WTC11 (cell line): ENCODE measurements around the gene PPP1R2. TPM values are rescaled to one million over a fixed set of nuclear protein-coding genes. Genes with fewer than 3 reads are reported as not detected.

Experiments used
- ATAC-seq: fragments of 200-7000 bp; cut with Tn5 transposase; 2 replicates; pipeline ENCODE4 v1.10.0; 2021; ENCODE audit warnings: mild to moderate bottlenecking, moderate library complexity
- CTCF ChIA-PET: fragments of 300-600 bp; sonication (Branson Sonifier 250); formaldehyde crosslinking; loops from one replicate; lab custom pipeline; 2021; ENCODE audit warnings: antibody characterized with exemption; lab: Charles Lee
- POLR2A ChIA-PET: fragments of 350-600 bp; sonication (Branson Sonifier 250); formaldehyde crosslinking; loops from one replicate; lab custom pipeline; 2021; ENCODE audit warnings: antibody characterized with exemption; lab: Charles Lee
- DNase-seq: peaks from one replicate; pipeline ENCODE4 v3.0.0; 2021; ENCODE audit warnings: low spot score
- H3K27ac Mint-ChIP-seq: 2 replicates; pipeline ENCODE4 v1.8.0; 2021; ENCODE audit warnings: mixed read lengths
- H3K27me3 Mint-ChIP-seq: 2 replicates; pipeline ENCODE4 v1.8.0; 2021; ENCODE audit warnings: low read depth, mild to moderate bottlenecking, moderate library complexity, mixed read lengths
- H3K36me3 Mint-ChIP-seq: 2 replicates; pipeline ENCODE4 v1.8.0; 2021; ENCODE audit warnings: mixed read lengths
- H3K4me1 Mint-ChIP-seq: 2 replicates; pipeline ENCODE4 v1.8.0; 2022; ENCODE audit warnings: mixed read lengths
- H3K4me3 Mint-ChIP-seq: 2 replicates; pipeline ENCODE4 v1.8.0; 2021; ENCODE audit warnings: mild to moderate bottlenecking, moderate library complexity, mixed read lengths
- H3K9me3 Mint-ChIP-seq: 2 replicates; pipeline ENCODE4 v1.8.0; 2021; ENCODE audit warnings: mixed read lengths
- ARID4B ChIP-seq: sonication (generic); formaldehyde crosslinking; IDR thresholded peaks from 2 replicates; pipeline ENCODE4 v1.8.0; 2023; ENCODE audit warnings: missing genetic modification reagents, mild to moderate bottlenecking, borderline replicate concordance
- ATF1 ChIP-seq: sonication (generic); formaldehyde crosslinking; IDR thresholded peaks from 2 replicates; pipeline ENCODE4 v1.8.1; 2023; ENCODE audit warnings: mild to moderate bottlenecking, moderate library complexity, missing genetic modification reagents
- CDX4 ChIP-seq: fragments of 250-450 bp; sonication (Bioruptor Pico); IDR thresholded peaks from 2 replicates; pipeline ENCODE4 v1.9.0; 2021; ENCODE audit warnings: moderate library complexity, mild to moderate bottlenecking, inconsistent platforms, borderline replicate concordance
- E2F4 ChIP-seq: sonication (generic); formaldehyde crosslinking; IDR thresholded peaks from 2 replicates; pipeline ENCODE4 v1.8.1; 2022; ENCODE audit warnings: low read depth, mild to moderate bottlenecking, moderate library complexity, missing genetic modification reagents, borderline replicate concordance
- FOXJ3 ChIP-seq: sonication (generic); formaldehyde crosslinking; IDR thresholded peaks from 2 replicates; pipeline ENCODE4 v1.9.0; 2021; ENCODE audit warnings: missing genetic modification reagents, mild to moderate bottlenecking, borderline replicate concordance
- FOXP1 ChIP-seq: sonication (generic); formaldehyde crosslinking; IDR thresholded peaks from 2 replicates; pipeline ENCODE4 v1.8.0; 2022; ENCODE audit warnings: missing genetic modification reagents, mild to moderate bottlenecking, moderate library complexity, borderline replicate concordance
- MAX ChIP-seq: sonication (generic); formaldehyde crosslinking; IDR thresholded peaks from 2 replicates; pipeline ENCODE4 v1.8.0; 2022; ENCODE audit warnings: mild to moderate bottlenecking, missing genetic modification reagents
- MXD4 ChIP-seq: fragments of 250-450 bp; sonication (Bioruptor Pico); IDR thresholded peaks from 2 replicates; pipeline ENCODE4 v1.8.0; 2021; ENCODE audit warnings: mild to moderate bottlenecking, moderate library complexity, borderline replicate concordance
- MYBL2 ChIP-seq: sonication (generic); formaldehyde crosslinking; IDR thresholded peaks from 2 replicates; pipeline ENCODE4 v1.8.1; 2023; ENCODE audit warnings: mild to moderate bottlenecking, moderate library complexity, missing genetic modification reagents
- NFYB ChIP-seq: sonication (generic); formaldehyde crosslinking; conservative IDR thresholded peaks from 2 replicates; pipeline ENCODE4 v1.8.0; 2022; ENCODE audit warnings: low read depth, missing genetic modification reagents
- PRDM15 ChIP-seq: sonication (generic); formaldehyde crosslinking; IDR thresholded peaks from 2 replicates; pipeline ENCODE4 v1.8.0; 2022; ENCODE audit warnings: missing genetic modification reagents
- PRRX2 ChIP-seq: fragments of 250-450 bp; sonication (Bioruptor Pico); IDR thresholded peaks from 2 replicates; pipeline ENCODE4 v1.8.0; 2021; ENCODE audit warnings: mild to moderate bottlenecking
- USF2 ChIP-seq: sonication (generic); formaldehyde crosslinking; IDR thresholded peaks from 2 replicates; pipeline ENCODE4 v1.8.1; 2023; ENCODE audit warnings: mild to moderate bottlenecking, missing genetic modification reagents, moderate library complexity
- ZNF281 ChIP-seq: sonication (generic); formaldehyde crosslinking; IDR thresholded peaks from 2 replicates; pipeline ENCODE4 v1.8.0; 2023; ENCODE audit warnings: mild to moderate bottlenecking, missing genetic modification reagents
- ZNF317 ChIP-seq: sonication (generic); formaldehyde crosslinking; IDR thresholded peaks from 2 replicates; pipeline ENCODE4 v1.8.1; 2023; ENCODE audit warnings: low read depth, mild to moderate bottlenecking, moderate library complexity, missing genetic modification reagents, borderline replicate concordance
- total RNA-seq: library from RNA; stranded (reverse); gene quantifications from 3 replicates; pipeline ENCODE4 v1.2.3, GENCODE V29; 2021

PPP1R2 gene
- total RNA-seq, 1 experiment from 2014 or later = 28.1 TPM

- no peak for ATAC-seq
Observed at GRCh38 chr3:195566797-195567196, 23.7 kb upstream of the PPP1R2 start.

GRCh38 chr3:195565716-195566115, 22.6 kb upstream of the PPP1R2 start:
- Mint-ChIP-seq H3K27ac (no peak overlapping the region), H3K4me1 (no peaks in the 10 kb centered on the region), H3K36me3 (no peaks in the 10 kb centered on the region), H3K4me3 (no peak overlapping the region), H3K27me3 (peaks cover 5% of the 10 kb centered on the region), H3K9me3 (no peaks in the 10 kb centered on the region)
- ATAC-seq (no peak; the same call in 1 of the 2 replicates), DNase-seq (no peak)
- CTCF ChIA-PET = interaction anchor here (0.8 to 2.3 kb wide), 3 partner anchors 9 to 295 kb away, joined by 3 to 5 read pairs (median 5); partner anchors contain the start of gene XXYLT1
- TF ChIP-seq FOXJ3 (no peak), ZNF317 (CRISPR knock-in tag) (no peak), USF2 (CRISPR knock-in tag) (peak; percentile 26; the same call in 1 of the 2 replicates), PRRX2 (CRISPR knock-in tag) (no peak), NFYB (0 out of 2 replicates have a peak, but pooled peaks have one; percentile 38)
- POLR2A ChIA-PET = no interaction called here

More at GRCh38 chr3:195566797-195567196, 23.7 kb upstream of the PPP1R2 start:
- no peaks in the 10 kb centered on the region for H3K36me3 Mint-ChIP-seq
- TF ChIP-seq MYBL2 (CRISPR knock-in tag) (no peak), ATF1 (CRISPR knock-in tag) (no peak), MXD4 (CRISPR knock-in tag) (no peak), E2F4 (CRISPR knock-in tag) (no peak), MAX (CRISPR knock-in tag) (no peak)
- TF ChIP-seq, all 79 proteins: peak for 0
- H3K9me3 Mint-ChIP-seq = no peaks in the 10 kb centered on the region
- ChIA-PET CTCF (interaction anchor here (0.9 to 2.3 kb wide), 3 partner anchors 10 to 18 kb away, joined by 3 to 5 read pairs (median 5); no protein-coding TSS in a partner anchor), POLR2A (no interaction called here)
- no peak overlapping the region for H3K4me3 Mint-ChIP-seq
- no peak for DNase-seq
- H3K4me1 Mint-ChIP-seq = no peaks in the 10 kb centered on the region
- no peak overlapping the region for H3K27ac Mint-ChIP-seq
- peaks cover 5% of the 10 kb centered on the region for H3K27me3 Mint-ChIP-seq

- no peak overlapping the region for H3K27ac Mint-ChIP-seq
- DNase-seq = no peak
- no peaks in the 10 kb centered on the region for H3K9me3 Mint-ChIP-seq
- ATAC-seq = no peak
- peaks cover 5% of the 10 kb centered on the region for H3K27me3 Mint-ChIP-seq
- no peaks in the 10 kb centered on the region for H3K4me1 Mint-ChIP-seq
- H3K4me3 Mint-ChIP-seq = no peak overlapping the region
- CTCF ChIA-PET = no interaction called here
- no peaks in the 10 kb centered on the region for H3K36me3 Mint-ChIP-seq
- POLR2A ChIA-PET = no interaction called here
- TF ChIP-seq CDX4 = no peak
- TF ChIP-seq FOXP1 (CRISPR knock-in tag) = no peak
- TF ChIP-seq PRDM15 = no peak
- no peak for TF ChIP-seq MYBL2 (CRISPR knock-in tag)
- no peak for TF ChIP-seq ARID4B (CRISPR knock-in tag)
- TF ChIP-seq ZNF281 (CRISPR knock-in tag) = no peak
Observed at GRCh38 chr3:195563317-195563716, 20.2 kb upstream of the PPP1R2 start.
